Activated CD8-positive, alpha-beta memory T cell treated with anti-CD3 and anti-CD28 coated beads for 36 hours (primary cell): Measurements from ENCODE around the gene GP1BB. TPM values are rescaled to one million over a fixed set of nuclear protein-coding genes. Genes with fewer than 3 reads are reported as not detected.
"Not testable (repeated sequence)": the region's sequence is repeated elsewhere in the genome, so short reads cannot be mapped to it uniquely, and the experiment has no call there.

Source experiments
- CTCF ChIA-PET: fragments of 350-600 bp; sonication (Branson Sonifier 250); formaldehyde crosslinking; loops from one replicate; lab custom pipeline; 2021; ENCODE audit warnings: antibody characterized with exemption; lab: Charles Lee
- POLR2A ChIA-PET: fragments of 350-600 bp; sonication (Branson Sonifier 250); formaldehyde crosslinking; loops from one replicate; lab custom pipeline; 2021; ENCODE audit warnings: antibody characterized with exemption; lab: Charles Lee
- total RNA-seq, 2 experiments: library from RNA; stranded (reverse); gene quantifications; one replicate each; pipeline ENCODE4 v1.2.3, GENCODE V29; 2021

Gene GP1BB
- under 1 TPM in 1 of 2 experiments, not detected in 1; 0.15 TPM for total RNA-seq

- ChIA-PET CTCF (interaction anchor here (0.6 to 1.5 kb wide), 4 partner anchors 7 to 226 kb away, joined by 3 to 7 read pairs (median 3); no protein-coding TSS in a partner anchor), POLR2A (interaction anchor here (0.8 kb wide), 1 partner anchor 218 kb away, joined by 4 read pairs; the partner anchor contains the start of genes COMT and TXNRD2)
These were observed at the start of gene GP1BB for GRCh38 chr22:19723232-19723982. Gene GP1BB, plus strand, starts transcription at chr22:19723539. Its CDS starts 31 bp downstream, at chr22:19723570.

GRCh38 chr22:19673660-19674059, 49.7 kb upstream of the GP1BB start:
- POLR2A ChIA-PET: no interaction called here
- CTCF ChIA-PET: no interaction called here

- POLR2A ChIA-PET: no interaction called here
- CTCF ChIA-PET: no interaction called here
These were observed 49.0 kb upstream of the GP1BB start for GRCh38 chr22:19674129-19674928.

GRCh38 chr22:19674929-19675253, 48.4 kb upstream of the GP1BB start:
- CTCF ChIA-PET: no interaction called here

GRCh38 chr22:19675428-19675827, 47.9 kb upstream of the GP1BB start:
- ChIA-PET POLR2A (no interaction called here), CTCF (no interaction called here)

More at GRCh38 chr22:19674929-19675253, 48.4 kb upstream of the GP1BB start:
- POLR2A ChIA-PET: no interaction called here

GRCh38 chr22:19676437-19676836, 46.9 kb upstream of the GP1BB start:
- CTCF ChIA-PET, POLR2A ChIA-PET: not testable (repeated sequence)

GRCh38 chr22:19678949-19679521, 44.3 kb upstream of the GP1BB start:
- POLR2A ChIA-PET: no interaction called here
- CTCF ChIA-PET: interaction anchor here (0.6 to 1.3 kb wide), 3 partner anchors 9 to 231 kb away, joined by 3 to 4 read pairs (median 3); no protein-coding TSS in a partner anchor

- ChIA-PET CTCF (interaction anchor here (0.6 to 1.3 kb wide), 6 partner anchors 9 to 231 kb away, joined by 3 to 7 read pairs (median 3); no protein-coding TSS in a partner anchor), POLR2A (no interaction called here)
These were observed 43.7 kb upstream of the GP1BB start for GRCh38 chr22:19679522-19680101.

GRCh38 chr22:19680287-19680881, 43.0 kb upstream of the GP1BB start:
- CTCF ChIA-PET: interaction anchor here (0.8 to 1.3 kb wide), 5 partner anchors 9 to 230 kb away, joined by 3 to 7 read pairs (median 3); partner anchors contain the start of gene GP1BB
- POLR2A ChIA-PET: no interaction called here

- CTCF ChIA-PET: interaction anchor here (0.8 kb wide), 1 partner anchor 42 kb away, joined by 3 read pairs; the partner anchor contains the start of gene GP1BB
These were observed 42.2 kb upstream of the GP1BB start for GRCh38 chr22:19680911-19681862.

GRCh38 chr22:19681863-19682245, 41.5 kb upstream of the GP1BB start:
- ChIA-PET POLR2A (no interaction called here), CTCF (no interaction called here)

More at GRCh38 chr22:19680911-19681862, 42.2 kb upstream of the GP1BB start:
- POLR2A ChIA-PET: no interaction called here

GRCh38 chr22:19686946-19687345, 36.4 kb upstream of the GP1BB start:
- POLR2A ChIA-PET: no interaction called here
- CTCF ChIA-PET: no interaction called here

- ChIA-PET CTCF (no interaction called here), POLR2A (no interaction called here)
These were observed 35.6 kb upstream of the GP1BB start for GRCh38 chr22:19687561-19688300.

- CTCF ChIA-PET: interaction anchor here (1.2 to 1.5 kb wide), 2 partner anchors 9 to 42 kb away, joined by 3 to 7 read pairs; no protein-coding TSS in a partner anchor
- POLR2A ChIA-PET: no interaction called here
These were observed 34.7 kb upstream of the GP1BB start for GRCh38 chr22:19688301-19689290.

GRCh38 chr22:19689408-19689807, 33.9 kb upstream of the GP1BB start:
- ChIA-PET CTCF (interaction anchor here (0.7 to 1.5 kb wide), 3 partner anchors 9 to 41 kb away, joined by 3 to 7 read pairs (median 3); partner anchors contain the start of gene GP1BB), POLR2A (no interaction called here)
